Measurements from ENCODE around the gene OSBPL5.

DNA sequence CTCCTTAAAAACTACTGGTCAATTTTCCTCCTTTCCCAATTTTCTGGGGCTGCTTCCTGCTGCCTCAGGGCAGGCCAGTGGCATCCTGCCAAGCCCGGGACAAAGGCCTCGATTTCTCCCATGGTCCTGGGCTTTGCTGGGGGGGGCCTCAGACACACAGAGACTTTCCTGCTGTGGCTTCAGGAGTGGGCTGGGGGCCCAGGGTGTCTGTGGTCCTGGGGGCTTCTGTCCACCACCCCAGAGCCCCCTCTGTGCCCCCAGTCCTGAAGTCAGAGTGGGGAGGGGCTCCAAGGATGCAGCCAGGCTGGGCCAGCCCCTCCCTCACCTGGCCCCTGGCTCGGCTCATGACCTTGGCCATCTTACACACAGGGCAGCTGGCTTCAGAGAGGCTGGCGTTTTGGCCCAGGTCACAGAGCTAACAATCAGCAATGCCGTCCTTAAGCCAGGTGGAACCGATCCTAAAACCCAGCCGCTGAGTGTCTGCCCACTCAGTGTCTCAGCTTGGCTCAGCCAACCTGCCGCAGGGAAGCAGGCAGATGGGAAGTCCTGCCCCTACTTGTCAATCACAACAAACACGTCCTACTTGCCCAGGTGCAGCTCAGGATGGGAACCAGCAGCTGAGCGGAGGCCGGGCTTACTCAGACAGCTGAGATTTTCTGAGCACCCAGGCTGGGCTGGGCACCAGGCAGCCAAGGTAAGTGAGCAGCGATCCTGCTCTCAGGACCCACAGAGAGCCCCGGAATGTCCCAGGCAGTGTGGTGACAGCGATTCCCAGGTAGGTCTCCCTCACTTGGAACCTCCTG is 34.6 kb downstream of the OSBPL5 start:
- TF ChIP-seq POLR2A (IDR thresholded peaks at IDR 0.05; ENCODE audit: low read depth) (no peak), POLR2AphosphoS5 (IDR thresholded peaks at IDR 0.05) (no peak), EP300 (IDR thresholded peaks at IDR 0.05) (no peak)
- TF ChIP-seq, protein P1, sequence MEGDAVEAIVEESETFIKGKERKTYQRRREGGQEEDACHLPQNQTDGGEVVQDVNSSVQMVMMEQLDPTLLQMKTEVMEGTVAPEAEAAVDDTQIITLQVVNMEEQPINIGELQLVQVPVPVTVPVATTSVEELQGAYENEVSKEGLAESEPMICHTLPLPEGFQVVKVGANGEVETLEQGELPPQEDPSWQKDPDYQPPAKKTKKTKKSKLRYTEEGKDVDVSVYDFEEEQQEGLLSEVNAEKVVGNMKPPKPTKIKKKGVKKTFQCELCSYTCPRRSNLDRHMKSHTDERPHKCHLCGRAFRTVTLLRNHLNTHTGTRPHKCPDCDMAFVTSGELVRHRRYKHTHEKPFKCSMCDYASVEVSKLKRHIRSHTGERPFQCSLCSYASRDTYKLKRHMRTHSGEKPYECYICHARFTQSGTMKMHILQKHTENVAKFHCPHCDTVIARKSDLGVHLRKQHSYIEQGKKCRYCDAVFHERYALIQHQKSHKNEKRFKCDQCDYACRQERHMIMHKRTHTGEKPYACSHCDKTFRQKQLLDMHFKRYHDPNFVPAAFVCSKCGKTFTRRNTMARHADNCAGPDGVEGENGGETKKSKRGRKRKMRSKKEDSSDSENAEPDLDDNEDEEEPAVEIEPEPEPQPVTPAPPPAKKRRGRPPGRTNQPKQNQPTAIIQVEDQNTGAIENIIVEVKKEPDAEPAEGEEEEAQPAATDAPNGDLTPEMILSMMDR (IDR thresholded peaks at IDR 0.05) = no peak
